ENCODE data around the gene EFNB3. TPM values are rescaled to one million over a fixed set of nuclear protein-coding genes. Genes with fewer than 3 reads are reported as not detected.

The EFNB3 gene
- total and polyA plus RNA-seq, 2 of the 8 experiments (the other 6 are each of a cell fraction or from before 2014, with no cell fraction given): 15.0 to 27.3 TPM

DNA sequence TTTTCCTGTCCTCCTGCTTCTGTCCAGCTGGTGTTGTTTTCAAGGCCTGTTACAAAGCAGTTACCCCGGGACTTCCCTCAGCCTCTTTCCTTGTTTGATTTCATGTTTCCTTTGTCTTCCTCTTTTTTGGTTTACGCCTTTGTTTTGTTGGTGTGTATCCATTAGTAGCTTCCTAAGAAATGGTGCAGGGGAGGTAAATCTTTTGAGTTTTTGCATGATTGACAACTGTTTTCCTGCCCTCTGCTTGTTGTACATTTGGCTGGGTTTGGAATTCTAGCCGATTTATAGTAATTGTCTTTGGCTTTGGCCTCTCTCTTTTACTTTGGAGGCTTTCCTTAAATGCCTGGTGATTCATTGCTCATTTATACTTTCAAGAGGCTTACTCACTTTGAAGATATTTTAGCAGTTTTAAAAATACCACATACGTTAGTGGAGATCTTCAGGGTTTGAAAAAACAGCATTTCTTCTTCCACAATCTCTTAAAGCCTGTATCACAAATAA is 45.4 kb downstream of the EFNB3 start (continued):
- TF ChIP-seq RNF2 (IDR thresholded peaks at IDR 0.05; ENCODE audit: borderline replicate concordance, low read depth, low read length, missing control alignments, poor library complexity, severe bottlenecking) (no peak), CHD1 (IDR thresholded peaks at IDR 0.05; ENCODE audit: low read depth, low read length) (no peak), NRF1 (IDR thresholded peaks at IDR 0.05; ENCODE audit: low read depth, low read length) (no peak), BACH1 (IDR thresholded peaks at IDR 0.05; ENCODE audit: low read length) (no peak), ZNF274 (IDR thresholded peaks at IDR 0.05; ENCODE audit: borderline replicate concordance, extremely low read depth, low read length) (no peak)

All from H1 (cell line).